PC-9 (cell line): ENCODE measurements around the gene LRRC8A. TPM values are rescaled to one million over a fixed set of nuclear protein-coding genes. Genes with fewer than 3 reads are reported as not detected.

Source experiments
- Bru-seq: library from RNA; stranded (reverse); fragments of 400-500 nt; gene quantifications from one replicate; lab custom pipeline; 2021; lab: Mats Ljungman, UMichigan
- BruChase-seq, 2 experiments: library from RNA; stranded (reverse); fragments of 400-500 nt; gene quantifications; one replicate each; lab custom pipeline; 2021; lab: Mats Ljungman, UMichigan
- BruUV-seq: library from RNA; stranded (reverse); fragments of 400-500 nt; replicated peaks from 2 replicates; lab custom pipeline; 2021; lab: Mats Ljungman, UMichigan
- CTCF ChIA-PET: fragments of 300-600 bp; sonication (Branson Sonifier 250); formaldehyde crosslinking; loops from one replicate; lab custom pipeline; 2022; ENCODE audit warnings: antibody characterized with exemption; lab: Charles Lee
- POLR2A ChIA-PET: fragments of 300-600 bp; sonication (Branson Sonifier 250); formaldehyde crosslinking; loops from one replicate; lab custom pipeline; 2022; ENCODE audit warnings: antibody characterized with exemption; ENCODE audit not compliant: unreplicated experiment; lab: Charles Lee
- DNase-seq, 2 experiments: peaks; one replicate each; pipeline versions ENCODE4 v3.0.0 to v3.0.0-alpha.2; 2015 to 2022; ENCODE audit warnings: mixed read lengths in 1 of 2
- H2AFZ ChIP-seq: fragments of 200-600 bp; sonication (generic); 2 replicates; pipeline ENCODE4 v1.8.1; 2017; ENCODE audit warnings: antibody characterized with exemption
- H3F3A ChIP-seq: fragments of 200-600 bp; sonication (generic); 2 replicates; pipeline ENCODE4 v1.8.1; 2017; ENCODE audit warnings: antibody characterized with exemption, mild to moderate bottlenecking, low read depth; ENCODE audit not compliant: insufficient read depth
- H3K27ac ChIP-seq: fragments of 200-600 bp; sonication (generic); 2 replicates; pipeline ENCODE4 v1.6.1; 2016; ENCODE audit warnings: mixed run types
- H3K27me3 ChIP-seq: fragments of 200-600 bp; sonication (generic); 2 replicates; pipeline ENCODE4 v1.6.1; 2016; ENCODE audit warnings: low read depth, mixed run types; ENCODE audit not compliant: insufficient read depth
- H3K36me3 ChIP-seq: fragments of 200-600 bp; sonication (generic); 2 replicates; pipeline ENCODE4 v1.6.1; 2016; ENCODE audit warnings: low read depth, mixed run types
- H3K4me1 ChIP-seq: fragments of 200-600 bp; sonication (generic); replicated peaks from 2 replicates; pipeline ENCODE4 v1.6.1; 2016; ENCODE audit warnings: mixed run types; ENCODE audit not compliant: insufficient read depth
- H3K4me2 ChIP-seq: fragments of 200-600 bp; sonication (generic); 2 replicates; pipeline ENCODE4 v1.6.1; 2017; ENCODE audit warnings: mixed run types
- H3K4me3 ChIP-seq: fragments of 200-600 bp; sonication (generic); 2 replicates; pipeline ENCODE4 v1.6.1; 2016; ENCODE audit warnings: mixed run types
- H3K79me2 ChIP-seq: fragments of 200-600 bp; sonication (generic); 2 replicates; pipeline ENCODE4 v1.6.1; 2017; ENCODE audit warnings: low read depth, mixed run types
- H3K9me2 ChIP-seq: fragments of 200-600 bp; sonication (generic); 2 replicates; pipeline ENCODE4 v1.8.1; 2017; ENCODE audit warnings: mild to moderate bottlenecking; ENCODE audit not compliant: insufficient read depth
- H3K9me3 ChIP-seq: fragments of 200-600 bp; sonication (generic); 2 replicates; pipeline ENCODE4 v1.8.1; 2016; ENCODE audit warnings: low read depth; ENCODE audit not compliant: insufficient read depth
- H4K20me1 ChIP-seq: fragments of 200-600 bp; sonication (generic); 2 replicates; pipeline ENCODE4 v1.8.1; 2017; ENCODE audit not compliant: insufficient read depth
- EZH2 ChIP-seq: fragments of 200-600 bp; sonication (generic); IDR thresholded peaks from 2 replicates; pipeline ENCODE4 v1.8.0; 2017; ENCODE audit warnings: antibody characterized with exemption, low read depth
- intact Hi-C: fragments of 100-400 bp; cut with micrococcal nuclease; formaldehyde crosslinking; loops from one replicate; pipeline ENCODE4 v1.10.0; 2022; ENCODE audit not compliant: unreplicated experiment
- long read RNA-seq: library from polyadenylated mRNA; stranded (forward); transcript quantifications from one replicate; pipeline ENCODE4 v2.0.0, GENCODE V29; 2022
- total RNA-seq: library from RNA; stranded (reverse); gene quantifications from 2 replicates; pipeline ENCODE4 v1.2.3, GENCODE V29; 2021
- TF ChIP-seq, protein P1 (sequence below): fragments of 200-600 bp; sonication (generic); conservative IDR thresholded peaks from 2 replicates; pipeline ENCODE4 v1.6.1; 2017; ENCODE audit warnings: mixed run types, antibody characterized with exemption, mild to moderate bottlenecking, moderate library complexity

LRRC8A gene
- total RNA-seq: 90.3 and 95.7 TPM in 2 replicates
- percentile 88 among the genes with signal in this experiment for Bru-seq, nascent RNA
- BruChase-seq, experiment 1, labeled RNA remaining after a 2-hour chase: percentile 88 among the genes with signal in this experiment
- BruChase-seq, experiment 2, labeled RNA remaining after a 6-hour chase: percentile 92 among the genes with signal in this experiment
- long read RNA-seq, full-length matches to known transcripts: 177 of 244 reads
- long read RNA-seq, partial matches to known transcripts: 46 of 244 reads
- long read RNA-seq, other reads (novel, unspliced or antisense): 21 of 244 reads

GRCh38 chr9:128881884-128882676 is at the start of gene LRRC8A, which contains the start of gene KYAT1:
Gene LRRC8A (plus strand): TSS chr9:128882133. CDS start chr9:128907165, 25,032 bp downstream.
Gene KYAT1 (minus strand): TSS chr9:128881950. CDS start chr9:128845405, 36,545 bp downstream.
- CTCF ChIA-PET: interaction anchor here (0.6 to 0.7 kb wide), 3 partner anchors 9 to 180 kb away, joined by 3 to 9 read pairs (median 5); partner anchors contain the start of gene PKN3
- H3K27me3 ChIP-seq: no peaks in the 10 kb centered on the region
- POLR2A ChIA-PET: interaction anchor here (0.5 to 1.0 kb wide), 7 partner anchors 9 to 1114 kb away, joined by 3 to 17 read pairs (median 3); no protein-coding TSS in a partner anchor
- intact Hi-C loops: loop anchor here (1.0 to 5.0 kb wide), 5 partner anchors 10 to 65 kb away; partner anchors contain the start of genes DOLK and NUP188
- H3F3A ChIP-seq: peaks cover 21% of the 10 kb centered on the region
- peaks cover 68% of the 10 kb centered on the region for H3K79me2 ChIP-seq
- H3K9me3 ChIP-seq: no peaks in the 10 kb centered on the region
- TF ChIP-seq, protein P1, sequence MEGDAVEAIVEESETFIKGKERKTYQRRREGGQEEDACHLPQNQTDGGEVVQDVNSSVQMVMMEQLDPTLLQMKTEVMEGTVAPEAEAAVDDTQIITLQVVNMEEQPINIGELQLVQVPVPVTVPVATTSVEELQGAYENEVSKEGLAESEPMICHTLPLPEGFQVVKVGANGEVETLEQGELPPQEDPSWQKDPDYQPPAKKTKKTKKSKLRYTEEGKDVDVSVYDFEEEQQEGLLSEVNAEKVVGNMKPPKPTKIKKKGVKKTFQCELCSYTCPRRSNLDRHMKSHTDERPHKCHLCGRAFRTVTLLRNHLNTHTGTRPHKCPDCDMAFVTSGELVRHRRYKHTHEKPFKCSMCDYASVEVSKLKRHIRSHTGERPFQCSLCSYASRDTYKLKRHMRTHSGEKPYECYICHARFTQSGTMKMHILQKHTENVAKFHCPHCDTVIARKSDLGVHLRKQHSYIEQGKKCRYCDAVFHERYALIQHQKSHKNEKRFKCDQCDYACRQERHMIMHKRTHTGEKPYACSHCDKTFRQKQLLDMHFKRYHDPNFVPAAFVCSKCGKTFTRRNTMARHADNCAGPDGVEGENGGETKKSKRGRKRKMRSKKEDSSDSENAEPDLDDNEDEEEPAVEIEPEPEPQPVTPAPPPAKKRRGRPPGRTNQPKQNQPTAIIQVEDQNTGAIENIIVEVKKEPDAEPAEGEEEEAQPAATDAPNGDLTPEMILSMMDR: no peak
- TF ChIP-seq EZH2: no peak
- H3K36me3 ChIP-seq: peaks cover 12% of the 10 kb centered on the region
- no peaks in the 10 kb centered on the region for H3K9me2 ChIP-seq
- H2AFZ ChIP-seq: peak within 1 kb of the TSS; percentile 86
- H4K20me1 ChIP-seq: no peaks in the 10 kb centered on the region
- H3K4me3 ChIP-seq: peak within 1 kb of the TSS; percentile 87
- BruUV-seq: no TSS peak
- peak within 1 kb of the TSS; percentile 77 for H3K27ac ChIP-seq
- H3K4me2 ChIP-seq: peak within 1 kb of the TSS; percentile 88
- H3K4me1 ChIP-seq: peaks cover 20% of the 10 kb centered on the region
- peak; percentile 89 to 99 for DNase-seq

DNA sequence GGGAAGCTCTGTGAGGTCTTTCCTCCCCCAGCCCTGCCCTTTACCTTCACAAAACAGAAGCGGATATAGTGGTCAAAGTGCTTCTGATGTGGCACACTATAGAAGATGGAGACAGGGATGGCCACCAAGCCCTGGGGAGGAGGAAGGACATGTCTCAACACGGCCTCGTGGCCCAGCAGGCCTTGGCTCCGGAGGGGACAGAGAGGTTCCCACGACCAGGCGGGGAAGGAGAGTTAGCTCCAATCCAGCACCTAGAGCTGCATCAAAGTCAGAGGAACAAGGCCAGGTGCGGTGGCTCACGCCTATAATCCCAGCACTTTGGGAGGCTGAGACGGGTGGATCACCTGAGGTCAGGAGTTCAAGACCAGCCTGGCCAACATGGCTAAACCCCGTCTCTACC is 48.2 kb upstream of the LRRC8A start:
- POLR2A ChIA-PET: no interaction called here

More for the DNA sequence above, 48.2 kb upstream of the LRRC8A start:
- H4K20me1 ChIP-seq: no peaks in the 10 kb centered on the region
- H3K4me1 ChIP-seq: peaks cover 2% of the 10 kb centered on the region
- peaks cover 11% of the 10 kb centered on the region; the same call in 1 of the 2 replicates for H3F3A ChIP-seq
- intact Hi-C loops: no loop called here
- no peaks in the 10 kb centered on the region for H3K9me3 ChIP-seq
- CTCF ChIA-PET: no interaction called here
- no peak overlapping the region for H3K4me3 ChIP-seq
- DNase-seq: no peak
- no peak overlapping the region for H3K4me2 ChIP-seq
- H3K9me2 ChIP-seq: no peaks in the 10 kb centered on the region
- H3K36me3 ChIP-seq: no peaks in the 10 kb centered on the region
- no peak for TF ChIP-seq EZH2
- TF ChIP-seq, protein P1: no peak
- H3K27ac ChIP-seq: no peak overlapping the region
- H2AFZ ChIP-seq: no peak overlapping the region
- H3K79me2 ChIP-seq: peaks cover 6% of the 10 kb centered on the region
- no peaks in the 10 kb centered on the region for H3K27me3 ChIP-seq
- no TSS peak for BruUV-seq
